ENCODE measurements around the gene ZNF423.

DNA sequence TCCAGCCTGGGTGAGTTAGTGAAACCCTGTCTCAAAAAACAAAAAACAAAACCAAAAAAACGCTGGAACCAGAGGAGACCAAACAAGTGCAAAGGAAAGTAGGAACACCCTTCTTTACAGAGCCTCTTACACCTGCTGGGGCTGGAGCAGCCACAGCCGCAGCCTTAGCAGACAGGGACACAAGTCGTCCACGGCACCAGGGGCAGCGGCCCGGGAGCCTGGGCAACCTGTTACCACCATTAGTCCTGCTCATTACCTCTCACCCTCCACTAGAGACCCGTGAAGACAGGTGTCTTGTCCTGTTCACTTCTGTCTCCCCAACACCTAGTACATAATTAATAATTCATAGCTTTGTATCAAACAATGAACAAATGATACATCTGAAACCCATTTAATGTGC, 398.7 kb downstream of the ZNF423 start:
- TF ChIP-seq FOXM1 (IDR thresholded peaks at IDR 0.05; ENCODE audit: borderline replicate concordance) (no peak), SUZ12 (IDR thresholded peaks at IDR 0.05) (no peak), FOXK2 (IDR thresholded peaks at IDR 0.05) (no peak), HDGF (IDR thresholded peaks at IDR 0.05; ENCODE audit: borderline replicate concordance) (no peak)
